ENCODE results near the gene ASCC3. TPM values are rescaled to one million over a fixed set of nuclear protein-coding genes. Genes with fewer than 3 reads are reported as not detected.

The ASCC3 gene
- total RNA-seq, 1 experiment from 2014 or later = 48.2 TPM

GRCh38 chr6:100785982-100786381, 95.1 kb downstream of the ASCC3 start:
- intact Hi-C loops (cut with micrococcal nuclease; ENCODE audit: unreplicated experiment) = no loop called here
- no peaks in the 10 kb centered on the region for H3K27me3 ChIP-seq (replicated peaks; ENCODE audit: control insufficient read depth, insufficient read depth, low read length)
- no peaks in the 10 kb centered on the region for H3K4me1 ChIP-seq
- H3K9me3 ChIP-seq = no peaks in the 10 kb centered on the region
- ChIA-PET POLR2A (no interaction called here), CTCF (no interaction called here)
- H3K27ac Mint-ChIP-seq (ENCODE audit: unreplicated experiment) = no peak overlapping the region
- H3K36me3 ChIP-seq (ENCODE audit: control insufficient read depth, insufficient read depth, low read length) = no peaks in the 10 kb centered on the region
- BruUV-seq (replicated peaks) = no TSS peak
- H3K4me3 Mint-ChIP-seq (ENCODE audit: unreplicated experiment) = no peak overlapping the region
- no peaks in the 10 kb centered on the region for H3K27me3 Mint-ChIP-seq (ENCODE audit: insufficient read depth, unreplicated experiment)
- no peak for DNase-seq
- no peaks in the 10 kb centered on the region for H3K36me3 Mint-ChIP-seq (ENCODE audit: insufficient read depth, unreplicated experiment)
- H3K9me3 Mint-ChIP-seq (ENCODE audit: unreplicated experiment) = no peaks in the 10 kb centered on the region
- H3K4me1 Mint-ChIP-seq (ENCODE audit: low read depth, unreplicated experiment) = no peaks in the 10 kb centered on the region
- TF ChIP-seq CTCF (IDR thresholded peaks at IDR 0.05; ENCODE audit: insufficient read depth in 1 of 2, low read depth in 1 of 2, low read length in 1 of 2, severe bottlenecking in 1 of 2, unreplicated experiment in 1 of 2) = no peak
- H3K4me3 ChIP-seq (ENCODE audit: low read depth, low read length) = no peak overlapping the region

- ChIA-PET CTCF (no interaction called here), POLR2A (no interaction called here)
- Mint-ChIP-seq H3K9me3 (ENCODE audit: unreplicated experiment) (no peaks in the 10 kb centered on the region), H3K36me3 (ENCODE audit: insufficient read depth, unreplicated experiment) (no peaks in the 10 kb centered on the region), H3K27ac (ENCODE audit: unreplicated experiment) (no peak overlapping the region), H3K4me3 (ENCODE audit: unreplicated experiment) (no peak overlapping the region), H3K4me1 (ENCODE audit: low read depth, unreplicated experiment) (no peaks in the 10 kb centered on the region), H3K27me3 (ENCODE audit: insufficient read depth, unreplicated experiment) (no peaks in the 10 kb centered on the region)
- Histone ChIP-seq H3K36me3 (ENCODE audit: control insufficient read depth, insufficient read depth, low read length) (no peaks in the 10 kb centered on the region), H3K4me3 (ENCODE audit: low read depth, low read length) (no peak overlapping the region), H3K27me3 (replicated peaks; ENCODE audit: control insufficient read depth, insufficient read depth, low read length) (no peaks in the 10 kb centered on the region), H3K9me3 (no peaks in the 10 kb centered on the region), H3K4me1 (no peaks in the 10 kb centered on the region)
- intact Hi-C loops (cut with micrococcal nuclease; ENCODE audit: unreplicated experiment) = no loop called here
- TF ChIP-seq CTCF (IDR thresholded peaks at IDR 0.05; ENCODE audit: insufficient read depth in 1 of 2, low read depth in 1 of 2, low read length in 1 of 2, severe bottlenecking in 1 of 2, unreplicated experiment in 1 of 2) = no peak
- no TSS peak for BruUV-seq (replicated peaks)
- no peak for DNase-seq
Observed at GRCh38 chr6:100780648-100781047, 100.5 kb downstream of the ASCC3 start.

- Mint-ChIP-seq H3K36me3 (ENCODE audit: insufficient read depth, unreplicated experiment) (no peaks in the 10 kb centered on the region), H3K27ac (ENCODE audit: unreplicated experiment) (no peak overlapping the region), H3K27me3 (ENCODE audit: insufficient read depth, unreplicated experiment) (no peaks in the 10 kb centered on the region), H3K4me1 (ENCODE audit: low read depth, unreplicated experiment) (no peaks in the 10 kb centered on the region), H3K4me3 (ENCODE audit: unreplicated experiment) (no peak overlapping the region), H3K9me3 (ENCODE audit: unreplicated experiment) (no peaks in the 10 kb centered on the region)
- H3K9me3 ChIP-seq = no peaks in the 10 kb centered on the region
- BruUV-seq (replicated peaks) = no TSS peak
- H3K36me3 ChIP-seq (ENCODE audit: control insufficient read depth, insufficient read depth, low read length) = no peaks in the 10 kb centered on the region
- DNase-seq = no peak
- no peaks in the 10 kb centered on the region; the same call in 1 of the 2 replicates for H3K4me1 ChIP-seq
- ChIA-PET POLR2A (no interaction called here), CTCF (no interaction called here)
- TF ChIP-seq CTCF (IDR thresholded peaks at IDR 0.05; ENCODE audit: insufficient read depth in 1 of 2, low read depth in 1 of 2, low read length in 1 of 2, severe bottlenecking in 1 of 2, unreplicated experiment in 1 of 2) = no peak
- H3K4me3 ChIP-seq (ENCODE audit: low read depth, low read length) = no peak overlapping the region
- intact Hi-C loops (cut with micrococcal nuclease; ENCODE audit: unreplicated experiment) = no loop called here
- no peaks in the 10 kb centered on the region for H3K27me3 ChIP-seq (replicated peaks; ENCODE audit: control insufficient read depth, insufficient read depth, low read length)
Observed at GRCh38 chr6:100775667-100776066, 105.5 kb downstream of the ASCC3 start.

All from Caco-2 (cell line).